ENCODE measurements around the gene CCDC142. TPM values are rescaled to one million over a fixed set of nuclear protein-coding genes. Genes with fewer than 3 reads are reported as not detected.

Gene CCDC142
- total and polyA plus RNA-seq, 9 of the 15 experiments (the other 6 are each of a cell fraction or from before 2014, with no cell fraction given), result 0.55 to 11.7 (median 7.2) TPM

GRCh38 chr2:74441690-74442482 is 40.9 kb downstream of the CCDC142 start, which contains the start of gene RTKN:
RTKN (minus strand) TSS chr2:74441937; CDS start chr2:74441816, 121 bp downstream.
- ATAC-seq (no peak), DNase-seq (ENCODE audit: extremely low read depth in 1 of 4, low spot score in 3 of 4) (no peak), FAIRE-seq (no peak)
- intact Hi-C loops (cut with micrococcal nuclease) (no loop called here), in situ Hi-C loops (cut with MboI) (no loop called here)
- H3K27ac ChIP-seq (ENCODE audit: extremely low read depth, low read depth, low read length), result peak within 1 kb of the TSS; percentile 71
- no peaks in the 10 kb centered on the region for H4K20me1 ChIP-seq (replicated peaks; ENCODE audit: control insufficient read depth, insufficient read depth, low read length)
- no TSS peak for BruUV-seq (replicated peaks)
- CTCF ChIA-PET (ENCODE audit: low intra/inter-chr PET ratio), result no interaction called here
- H3K4me2 ChIP-seq (ENCODE audit: insufficient read depth, low read length), result peak within 1 kb of the TSS; percentile 87
- WGBS (ENCODE audit: insufficient coverage, low coverage, missing lambda C conversion rate), result 91% methylated on average over 40 of the region's 75 CpGs
- POLR2A ChIA-PET, result no interaction called here
- H3K9me3 ChIP-seq (replicated peaks; ENCODE audit: control insufficient read depth, insufficient read depth, low read depth, low read length), result no peaks in the 10 kb centered on the region
- TF ChIP-seq SRSF7 (optimal IDR thresholded peaks at IDR 0.05; ENCODE audit: low read depth, low read length) (peak; percentile 29), ZBTB33 (CRISPR knock-in tag; IDR thresholded peaks at IDR 0.05) (peak; percentile 31; the same call in 1 of the 2 replicates)
- TF ChIP-seq, protein P1, sequence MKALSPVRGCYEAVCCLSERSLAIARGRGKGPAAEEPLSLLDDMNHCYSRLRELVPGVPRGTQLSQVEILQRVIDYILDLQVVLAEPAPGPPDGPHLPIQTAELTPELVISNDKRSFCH (CRISPR knock-in tag; IDR thresholded peaks at IDR 0.05), result no peak
- TF ChIP-seq, protein P1 (tag; IDR thresholded peaks at IDR 0.05), result no peak
- H3K9me1 ChIP-seq (ENCODE audit: control insufficient read depth, insufficient read depth, low read length), result no peaks in the 10 kb centered on the region
- H3K4me1 ChIP-seq (replicated peaks in 1 of 2; ENCODE audit: control insufficient read depth in 2 of 2, insufficient read depth in 2 of 2, low read length in 2 of 2), result peaks cover 22 to 36% of the 10 kb centered on the region in 2 experiments; a peak in 4 of 5 replicates
- H3K27me3 ChIP-seq (ENCODE audit: control insufficient read depth in 2 of 2, insufficient read depth in 2 of 2, low read length in 2 of 2), result no peaks in the 10 kb centered on the region
- H3K9ac ChIP-seq (ENCODE audit: insufficient read depth in 1 of 2, low read depth in 2 of 2, low read length in 2 of 2), result peak within 1 kb of the TSS; percentile 65 to 94
- peak within 1 kb of the TSS; percentile 98 for H2AFZ ChIP-seq (ENCODE audit: low read depth, low read length)
- H3K36me3 ChIP-seq (ENCODE audit: control insufficient read depth, insufficient read depth, low read length), result no peaks in the 10 kb centered on the region
- H3K4me3 ChIP-seq, result peak within 1 kb of the TSS; percentile 41; the same call in 1 of the 2 replicates
- no peaks in the 10 kb centered on the region for H3K79me2 ChIP-seq (ENCODE audit: control insufficient read depth, insufficient read depth, low read length)

Measured in K562 (cell line).